SK-N-SH treated with all-trans-retinoic acid at 6 μM for 48 hours (cell line): ENCODE measurements around the gene KCNB1.

Experiments used
- ATAC-seq: fragments of 200-7000 bp; cut with Tn5 transposase; 3 replicates; pipeline ENCODE4 v1.9.1; 2020; ENCODE audit warnings: mild to moderate bottlenecking, moderate library complexity
- ARNTL ChIP-seq: fragments of 450-650 bp; formaldehyde crosslinking; IDR thresholded peaks from 2 replicates; pipeline ENCODE4 v1.5.0; 2020; ENCODE audit warnings: low read depth, mild to moderate bottlenecking, moderate library complexity, borderline replicate concordance
- CREB5 ChIP-seq: fragments of 250-450 bp; sonication (Bioruptor Pico); IDR thresholded peaks from 2 replicates; pipeline ENCODE4 v1.5.1; 2020; ENCODE audit warnings: low read depth, mild to moderate bottlenecking, moderate library complexity
- CSDC2 ChIP-seq: fragments of 250-450 bp; sonication (Bioruptor Pico); IDR thresholded peaks from 2 replicates; pipeline ENCODE4 v1.5.0; 2020; ENCODE audit warnings: mild to moderate bottlenecking, moderate library complexity
- ESRRG ChIP-seq: fragments of 250-450 bp; sonication (Bioruptor Pico); IDR thresholded peaks from 2 replicates; pipeline ENCODE4 v1.6.1; 2021; ENCODE audit warnings: mild to moderate bottlenecking
- GLIS3 ChIP-seq: fragments of 250-450 bp; sonication (Bioruptor Pico); IDR thresholded peaks from 2 replicates; pipeline ENCODE4 v1.5.0; 2020; ENCODE audit warnings: mild to moderate bottlenecking, moderate library complexity
- ISL1 ChIP-seq: fragments of 250-450 bp; sonication (Bioruptor Pico); IDR thresholded peaks from 2 replicates; pipeline ENCODE4 v2.1.2; 2022; ENCODE audit warnings: mild to moderate bottlenecking, moderate library complexity
- OSR1 ChIP-seq: fragments of 250-450 bp; sonication (Bioruptor Pico); IDR thresholded peaks from 2 replicates; pipeline ENCODE4 v1.8.0; 2022; ENCODE audit warnings: moderate library complexity, mild to moderate bottlenecking, inconsistent platforms
- PATZ1 ChIP-seq: fragments of 250-450 bp; sonication (Bioruptor Pico); IDR thresholded peaks from 2 replicates; pipeline ENCODE4 v1.8.0; 2020; ENCODE audit warnings: mild to moderate bottlenecking, moderate library complexity, borderline replicate concordance
- PPARA ChIP-seq: fragments of 250-450 bp; sonication (Bioruptor Pico); IDR thresholded peaks from 2 replicates; pipeline ENCODE4 v1.5.0; 2020; ENCODE audit warnings: mild to moderate bottlenecking, borderline replicate concordance
- RARB ChIP-seq: fragments of 250-450 bp; sonication (Bioruptor Pico); IDR thresholded peaks from 2 replicates; pipeline ENCODE4 v1.8.0; 2021; ENCODE audit warnings: mild to moderate bottlenecking, moderate library complexity
- SNAI2 ChIP-seq: fragments of 250-450 bp; sonication (Bioruptor Pico); IDR thresholded peaks from 2 replicates; pipeline ENCODE4 v1.5.0; 2020; ENCODE audit warnings: mild to moderate bottlenecking, moderate library complexity
- TCF4 ChIP-seq: fragments of 250-450 bp; sonication (Bioruptor Pico); IDR thresholded peaks from 2 replicates; pipeline ENCODE4 v1.8.0; 2021; ENCODE audit warnings: mild to moderate bottlenecking, moderate library complexity, borderline replicate concordance
- TOX ChIP-seq: fragments of 250-450 bp; sonication (Bioruptor Pico); IDR thresholded peaks from 2 replicates; pipeline ENCODE4 v1.8.0; 2021; ENCODE audit warnings: mild to moderate bottlenecking, moderate library complexity, borderline replicate concordance
- TSHZ2 ChIP-seq: fragments of 250-450 bp; sonication (Bioruptor Pico); IDR thresholded peaks from 2 replicates; pipeline ENCODE4 v1.5.0; 2020; ENCODE audit warnings: mild to moderate bottlenecking, moderate library complexity
- ZC3H10 ChIP-seq: fragments of 250-450 bp; sonication (Bioruptor Pico); IDR thresholded peaks from 2 replicates; pipeline ENCODE4 v1.5.1; 2021; ENCODE audit warnings: mild to moderate bottlenecking, moderate library complexity
- ZFP3 ChIP-seq: fragments of 250-450 bp; sonication (Bioruptor Pico); IDR thresholded peaks from 2 replicates; pipeline ENCODE4 v1.5.0; 2020; ENCODE audit warnings: mild to moderate bottlenecking, moderate library complexity
- ZFP30 ChIP-seq: fragments of 450-650 bp; formaldehyde crosslinking; IDR thresholded peaks from 2 replicates; pipeline ENCODE4 v1.5.0; 2022; ENCODE audit warnings: mild to moderate bottlenecking, moderate library complexity
- ZNF565 ChIP-seq: fragments of 450-650 bp; formaldehyde crosslinking; conservative IDR thresholded peaks from 2 replicates; pipeline ENCODE4 v1.5.0; 2020; ENCODE audit warnings: low read depth, mild to moderate bottlenecking, moderate library complexity
- ZNF8 ChIP-seq: fragments of 450-650 bp; formaldehyde crosslinking; IDR thresholded peaks from 2 replicates; pipeline ENCODE4 v1.5.0; 2020; ENCODE audit warnings: mild to moderate bottlenecking, moderate library complexity
- TF ChIP-seq, protein P1 (sequence below): fragments of 250-450 bp; sonication (Bioruptor Pico); IDR thresholded peaks from 2 replicates; pipeline ENCODE4 v1.5.1; 2021; ENCODE audit warnings: mild to moderate bottlenecking, moderate library complexity
- TF ChIP-seq, protein P2 (sequence below): fragments of 250-450 bp; sonication (Bioruptor Pico); IDR thresholded peaks from 2 replicates; pipeline ENCODE4 v1.8.0; 2021; ENCODE audit warnings: low read depth, mild to moderate bottlenecking, moderate library complexity, borderline replicate concordance

Gene KCNB1

DNA sequence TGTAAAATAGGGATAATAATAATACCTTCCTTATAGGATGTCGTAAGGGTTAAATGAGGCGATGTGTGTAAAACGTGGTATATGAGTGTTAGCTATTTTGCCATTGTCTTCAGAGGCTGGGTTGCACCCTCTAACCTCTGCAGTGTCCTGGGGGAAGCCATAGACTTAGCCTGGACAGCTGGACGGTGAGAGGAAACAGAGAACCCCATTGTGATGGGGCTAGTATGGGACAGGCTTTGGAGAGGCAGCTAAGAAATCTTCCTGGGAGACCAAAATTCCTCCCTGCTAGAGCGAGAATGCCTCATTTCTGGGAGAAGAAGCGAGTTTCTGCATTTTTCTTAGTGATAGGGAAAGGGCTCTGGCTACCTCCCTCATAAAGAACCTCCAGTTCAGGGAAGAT lies 22.8 kb downstream of the KCNB1 start:
- TF ChIP-seq CREB5 (no peak), TCF4 (no peak), GLIS3 (no peak), ZFP3 (CRISPR knock-in tag) (no peak), CSDC2 (CRISPR knock-in tag) (no peak), ZNF8 (CRISPR knock-in tag) (no peak), RARB (CRISPR knock-in tag) (no peak), TOX (CRISPR knock-in tag) (no peak), ISL1 (CRISPR knock-in tag) (no peak), PATZ1 (no peak), ZFP30 (no peak), ZC3H10 (no peak), PPARA (CRISPR knock-in tag) (no peak), ESRRG (CRISPR knock-in tag) (no peak)
- TF ChIP-seq, protein P1, sequence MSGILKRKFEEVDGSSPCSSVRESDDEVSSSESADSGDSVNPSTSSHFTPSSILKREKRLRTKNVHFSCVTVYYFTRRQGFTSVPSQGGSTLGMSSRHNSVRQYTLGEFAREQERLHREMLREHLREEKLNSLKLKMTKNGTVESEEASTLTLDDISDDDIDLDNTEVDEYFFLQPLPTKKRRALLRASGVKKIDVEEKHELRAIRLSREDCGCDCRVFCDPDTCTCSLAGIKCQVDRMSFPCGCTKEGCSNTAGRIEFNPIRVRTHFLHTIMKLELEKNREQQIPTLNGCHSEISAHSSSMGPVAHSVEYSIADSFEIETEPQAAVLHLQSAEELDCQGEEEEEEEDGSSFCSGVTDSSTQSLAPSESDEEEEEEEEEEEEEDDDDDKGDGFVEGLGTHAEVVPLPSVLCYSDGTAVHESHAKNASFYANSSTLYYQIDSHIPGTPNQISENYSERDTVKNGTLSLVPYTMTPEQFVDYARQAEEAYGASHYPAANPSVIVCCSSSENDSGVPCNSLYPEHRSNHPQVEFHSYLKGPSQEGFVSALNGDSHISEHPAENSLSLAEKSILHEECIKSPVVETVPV = no peak
- no peak for ATAC-seq

- TF ChIP-seq TSHZ2 (no peak), GLIS3 (no peak), PPARA (CRISPR knock-in tag) (no peak), OSR1 (CRISPR knock-in tag) (no peak), SNAI2 (CRISPR knock-in tag) (no peak), TCF4 (no peak), ZFP3 (CRISPR knock-in tag) (no peak), ARNTL (CRISPR knock-in tag) (no peak), ZNF8 (CRISPR knock-in tag) (no peak), ZNF565 (no peak), ISL1 (CRISPR knock-in tag) (no peak), ZC3H10 (no peak), CREB5 (no peak), ESRRG (CRISPR knock-in tag) (no peak), PATZ1 (no peak)
- TF ChIP-seq, protein P2, sequence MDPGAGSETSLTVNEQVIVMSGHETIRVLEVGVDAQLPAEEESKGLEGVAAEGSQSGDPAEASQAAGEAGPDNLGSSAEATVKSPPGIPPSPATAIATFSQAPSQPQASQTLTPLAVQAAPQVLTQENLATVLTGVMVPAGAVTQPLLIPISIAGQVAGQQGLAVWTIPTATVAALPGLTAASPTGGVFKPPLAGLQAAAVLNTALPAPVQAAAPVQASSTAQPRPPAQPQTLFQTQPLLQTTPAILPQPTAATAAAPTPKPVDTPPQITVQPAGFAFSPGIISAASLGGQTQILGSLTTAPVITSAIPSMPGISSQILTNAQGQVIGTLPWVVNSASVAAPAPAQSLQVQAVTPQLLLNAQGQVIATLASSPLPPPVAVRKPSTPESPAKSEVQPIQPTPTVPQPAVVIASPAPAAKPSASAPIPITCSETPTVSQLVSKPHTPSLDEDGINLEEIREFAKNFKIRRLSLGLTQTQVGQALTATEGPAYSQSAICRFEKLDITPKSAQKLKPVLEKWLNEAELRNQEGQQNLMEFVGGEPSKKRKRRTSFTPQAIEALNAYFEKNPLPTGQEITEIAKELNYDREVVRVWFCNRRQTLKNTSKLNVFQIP (CRISPR knock-in tag) = no peak
- ATAC-seq = no peak
Observed at GRCh38 chr20:49457444-49457843, 25.0 kb downstream of the KCNB1 start.
